Right renal cortex interstitium (tissue), 3 donors: ENCODE data around the gene SUV39H1. TPM values are rescaled to one million over a fixed set of nuclear protein-coding genes. Genes with fewer than 3 reads are reported as not detected.

ENCODE experiments used
- DNase-seq, 3 donors: peaks; one replicate each; pipeline ENCODE4 v3.0.0-alpha.2; 2013; ENCODE audit warnings: low read depth in 3 of 3, low spot score in 2 of 3
- polyA plus RNA-seq, 3 donors: library from polyadenylated mRNA; unstranded; fragments of 120-200 nt; gene quantifications; one replicate each; pipeline ENCODE4 v1.2.1, GENCODE V29; 2013; ENCODE audit not compliant: insufficient read length in 3 of 3

Gene SUV39H1
- polyA plus RNA-seq, 3 donors: 5.7 to 6.5 (median 6.0) TPM

- no peak for DNase-seq
These were observed 14.8 kb downstream of the SUV39H1 start for GRCh38 chrX:48711162-48711928.

- DNase-seq: no peak
These were observed 15.5 kb downstream of the SUV39H1 start for GRCh38 chrX:48711929-48712505.

GRCh38 chrX:48713847-48714246 is 17.3 kb downstream of the SUV39H1 start:
- DNase-seq: no peak

GRCh38 chrX:48714573-48714972 is 18.0 kb downstream of the SUV39H1 start:
- no peak for DNase-seq

- no peak for DNase-seq
These were observed 18.5 kb downstream of the SUV39H1 start for GRCh38 chrX:48715072-48715471.

- no peak for DNase-seq
These were observed 19.5 kb downstream of the SUV39H1 start for GRCh38 chrX:48715876-48716502.

- DNase-seq: no peak
These were observed 23.4 kb downstream of the SUV39H1 start for GRCh38 chrX:48719958-48720357.

- DNase-seq: no peak
These were observed 24.2 kb downstream of the SUV39H1 start for GRCh38 chrX:48720577-48721250.

GRCh38 chrX:48721916-48722315 is 25.4 kb downstream of the SUV39H1 start:
- no peak for DNase-seq

GRCh38 chrX:48726596-48726995 is 30.1 kb downstream of the SUV39H1 start:
- DNase-seq: no peak

- no peak for DNase-seq
These were observed 32.1 kb downstream of the SUV39H1 start for GRCh38 chrX:48728653-48729052.

- DNase-seq: no peak
These were observed 39.8 kb downstream of the SUV39H1 start for GRCh38 chrX:48736303-48736702.

- DNase-seq: no peak
These were observed 40.3 kb downstream of the SUV39H1 start for GRCh38 chrX:48736878-48737212.

- peak; percentile 77 to 88 (median 86) for DNase-seq
These were observed 40.8 kb downstream of the SUV39H1 start for GRCh38 chrX:48737213-48737938.

GRCh38 chrX:48737940-48738339 is 41.4 kb downstream of the SUV39H1 start:
- DNase-seq: no peak

GRCh38 chrX:48741834-48742233 is 45.3 kb downstream of the SUV39H1 start:
- no peak for DNase-seq

- no peak for DNase-seq
These were observed 48.7 kb downstream of the SUV39H1 start for GRCh38 chrX:48745222-48745621.

- DNase-seq: no peak
These were observed 51.0 kb downstream of the SUV39H1 start for GRCh38 chrX:48747415-48748016.

GRCh38 chrX:48749182-48749581 is 52.6 kb downstream of the SUV39H1 start:
- no peak for DNase-seq

GRCh38 chrX:48751343-48751742 is 54.8 kb downstream of the SUV39H1 start:
- DNase-seq: no peak
